Transverse colon (tissue), 4 donors: ENCODE results near the gene ROBO1. TPM values are rescaled to one million over a fixed set of nuclear protein-coding genes. Genes with fewer than 3 reads are reported as not detected.

Experiments
- DNase-seq: peaks from one replicate; pipeline ENCODE4 v3.0.0-alpha.2; 2019
- H3K27ac ChIP-seq, 4 donors: fragments of 200-600 bp; sonication (generic); 2 replicates each; pipeline ENCODE4 v1.5.1; 2016 to 2018; ENCODE audit warnings: inconsistent platforms in 4 of 4
- H3K27me3 ChIP-seq: fragments of 200-600 bp; sonication (generic); 2 replicates; pipeline ENCODE4 v1.5.1; 2017; ENCODE audit warnings: inconsistent platforms
- H3K36me3 ChIP-seq, 4 donors: fragments of 200-600 bp; sonication (generic); 2 replicates each; pipeline ENCODE4 v1.5.1; 2017 to 2019; ENCODE audit warnings: inconsistent platforms in 4 of 4
- H3K4me1 ChIP-seq, 4 donors: fragments of 200-600 bp; sonication (generic); 2 replicates each; pipeline ENCODE4 v1.5.1; 2017 to 2020; ENCODE audit warnings: inconsistent platforms in 4 of 4
- H3K4me3 ChIP-seq, 4 donors: fragments of 200-600 bp; sonication (generic); 1 replicate in 1 of 4; 2 replicates in 3 of 4; pipeline versions ENCODE4 v1.5.1 to v1.6.1; 2017 to 2019; ENCODE audit warnings: inconsistent platforms in 4 of 4
- H3K9me3 ChIP-seq, 2 donors: fragments of 200-600 bp; sonication (generic); 2 replicates each; pipeline ENCODE4 v1.5.1; 2017 to 2019; ENCODE audit warnings: inconsistent platforms in 2 of 2
- CTCF ChIP-seq, 5 experiments: fragments of 200-600 bp in 3 of 5; fragments of 450-650 bp in 2 of 5; sonication (generic) in 3 of 5; IDR thresholded peaks; 1 replicate in 2 of 5; 2 replicates in 3 of 5; pipeline ENCODE4 v1.5.1; 2016 to 2017; ENCODE audit warnings: antibody characterized with exemption in 5 of 5, inconsistent platforms in 3 of 5, mild to moderate bottlenecking in 2 of 5, moderate library complexity in 1 of 5
- EP300 ChIP-seq: sonication (generic); formaldehyde crosslinking; IDR thresholded peaks from one replicate; pipeline ENCODE4 v1.6.1; 2017; ENCODE audit warnings: antibody characterized with exemption, low read depth
- POLR2A ChIP-seq: fragments of 450-650 bp; IDR thresholded peaks from one replicate; pipeline ENCODE4 v1.6.1; 2016; ENCODE audit warnings: antibody characterized with exemption, mild to moderate bottlenecking, moderate library complexity
- POLR2AphosphoS5 ChIP-seq, 3 donors: sonication (generic); formaldehyde crosslinking; IDR thresholded peaks; one replicate each; pipeline ENCODE4 v1.6.1; 2016; ENCODE audit warnings: antibody characterized with exemption in 3 of 3
- WGBS, 2 donors: methylation state at CpG; one replicate each; pipeline ENCODE4 v1.1.5; 2018; ENCODE audit warnings: low coverage in 1 of 2; 5-methylcytosine and 5-hydroxymethylcytosine counted together
- in situ Hi-C, 4 donors: fragments of 200-750 bp; cut with MboI; loops; one replicate each; pipeline versions ENCODE4 v1.15.0 to v1.15.1; 2017; ENCODE audit warnings: low sequenced_read_pairs in 3 of 4, low pct_ligation_motif_present in 1 of 4, low pct_unique_long_range_greater_than_20kb in 1 of 4
- intact Hi-C: fragments of 100-400 bp; cut with DNase I; formaldehyde crosslinking; loops from one replicate; pipeline ENCODE4 v1.15.1; 2023; ENCODE audit warnings: low total_unique reads
- total RNA-seq, 4 donors: library from RNA; depleted of rRNA; stranded (reverse); fragments of >200 nt; gene quantifications; one replicate each; pipeline ENCODE4 v1.1.0, GENCODE V29; 2016

Gene ROBO1
- total RNA-seq, 4 donors from 2014 or later, result 7.6 to 68.7 (median 9.1) TPM

GRCh38 chr3:79751703-79752102 is 16.1 kb downstream of the ROBO1 start:
- H3K27me3 ChIP-seq, result no peaks in the 10 kb centered on the region
- H3K4me3 ChIP-seq, result no peak overlapping the region
- no peak overlapping the region for H3K27ac ChIP-seq
- TF ChIP-seq CTCF (IDR thresholded peaks at IDR 0.05) (no peak), POLR2AphosphoS5 (IDR thresholded peaks at IDR 0.05) (no peak), POLR2A (no peak), EP300 (no peak)
- no peaks in the 10 kb centered on the region for H3K36me3 ChIP-seq
- in situ Hi-C loops, result no loop called here
- 23 to 55% methylated on average over 1 of the region's 1 CpG for WGBS, 2 donors
- no peaks in the 10 kb centered on the region for H3K4me1 ChIP-seq
- no peaks in the 10 kb centered on the region for H3K9me3 ChIP-seq
- DNase-seq, result no peak
- intact Hi-C loops, result no loop called here

GRCh38 chr3:79737530-79737929 is 30.3 kb downstream of the ROBO1 start:
- H3K27me3 ChIP-seq, result no peaks in the 10 kb centered on the region
- no peak overlapping the region for H3K27ac ChIP-seq
- no peak for TF ChIP-seq EP300
- TF ChIP-seq POLR2A, result no peak
- TF ChIP-seq POLR2AphosphoS5 (IDR thresholded peaks at IDR 0.05), result no peak
- no peak for TF ChIP-seq CTCF (IDR thresholded peaks at IDR 0.05)
- no peaks in the 10 kb centered on the region for H3K4me1 ChIP-seq
- in situ Hi-C loops, result no loop called here
- no peak overlapping the region for H3K4me3 ChIP-seq
- H3K9me3 ChIP-seq, result no peaks in the 10 kb centered on the region
- intact Hi-C loops, result no loop called here
- no peaks in the 10 kb centered on the region for H3K36me3 ChIP-seq
- DNase-seq, result no peak

- intact Hi-C loops (no loop called here), in situ Hi-C loops (no loop called here)
- Histone ChIP-seq H3K4me1 (no peaks in the 10 kb centered on the region), H3K27me3 (no peaks in the 10 kb centered on the region), H3K36me3 (no peaks in the 10 kb centered on the region), H3K4me3 (no peak overlapping the region), H3K9me3 (no peaks in the 10 kb centered on the region), H3K27ac (no peak overlapping the region)
- no peak for TF ChIP-seq EP300
- TF ChIP-seq CTCF (IDR thresholded peaks at IDR 0.05), result no peak
- no peak for TF ChIP-seq POLR2A
- no peak for TF ChIP-seq POLR2AphosphoS5 (IDR thresholded peaks at IDR 0.05)
- no peak for DNase-seq
- 20 to 38% methylated on average over 2 of the region's 2 CpGs for WGBS, 2 donors
Observed at GRCh38 chr3:79729096-79729495, 38.7 kb downstream of the ROBO1 start.

GRCh38 chr3:79726786-79727185 is 41.0 kb downstream of the ROBO1 start:
- H3K36me3 ChIP-seq, result no peaks in the 10 kb centered on the region
- no peak for DNase-seq
- intact Hi-C loops (no loop called here), in situ Hi-C loops (no loop called here)
- 70 to 83% methylated on average over 1 of the region's 1 CpG for WGBS, 2 donors
- no peaks in the 10 kb centered on the region for H3K27me3 ChIP-seq
- no peaks in the 10 kb centered on the region for H3K4me1 ChIP-seq
- no peak overlapping the region for H3K27ac ChIP-seq
- no peak for TF ChIP-seq POLR2A
- TF ChIP-seq CTCF (IDR thresholded peaks at IDR 0.05), result no peak
- TF ChIP-seq EP300, result no peak
- no peak for TF ChIP-seq POLR2AphosphoS5 (IDR thresholded peaks at IDR 0.05)
- no peaks in the 10 kb centered on the region for H3K9me3 ChIP-seq
- H3K4me3 ChIP-seq, result no peak overlapping the region
